ENCODE measurements around the gene BIK.

Gene BIK

DNA sequence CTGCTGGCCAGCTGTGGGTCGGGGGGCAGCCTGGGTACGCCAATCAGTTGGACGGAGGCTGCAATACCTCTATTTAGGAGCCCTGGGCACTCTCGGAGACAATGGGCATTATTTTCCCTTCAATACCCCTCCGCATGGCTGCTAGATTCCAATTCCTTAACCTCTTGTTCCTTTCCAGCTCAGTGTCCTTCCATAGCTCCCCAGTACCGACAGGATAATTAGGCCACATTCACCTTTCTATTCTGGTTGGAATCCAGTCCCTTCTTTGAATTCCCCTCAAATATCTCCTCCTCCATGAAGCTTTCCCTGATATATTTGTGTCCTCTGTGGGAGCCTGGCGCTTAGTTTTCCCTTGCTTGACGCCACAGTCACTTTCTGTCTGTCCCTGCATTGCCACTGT lies 4.2 kb upstream of the BIK start:
- no peak for DNase-seq

DNA sequence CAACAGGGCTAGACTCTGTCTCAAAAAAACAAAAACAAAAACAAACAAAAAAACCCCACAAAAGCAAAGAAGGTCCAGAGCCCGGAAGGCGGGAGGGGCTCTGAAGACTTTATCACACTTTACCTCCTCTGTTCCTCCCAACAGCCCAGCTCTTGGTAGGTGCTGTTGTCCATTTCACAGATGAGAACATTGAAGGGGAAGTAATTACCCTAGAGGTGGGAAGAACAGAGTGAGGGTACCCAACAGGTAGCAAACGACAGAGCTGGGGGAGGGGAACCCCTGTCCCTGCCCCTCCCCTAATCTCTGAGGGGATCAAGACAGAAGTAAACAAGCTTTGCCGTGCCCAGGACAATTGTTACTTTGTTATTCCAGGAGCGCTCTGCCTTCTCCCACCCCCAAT lies 1.0 kb upstream of the BIK start:
- DNase-seq: no peak

DNA sequence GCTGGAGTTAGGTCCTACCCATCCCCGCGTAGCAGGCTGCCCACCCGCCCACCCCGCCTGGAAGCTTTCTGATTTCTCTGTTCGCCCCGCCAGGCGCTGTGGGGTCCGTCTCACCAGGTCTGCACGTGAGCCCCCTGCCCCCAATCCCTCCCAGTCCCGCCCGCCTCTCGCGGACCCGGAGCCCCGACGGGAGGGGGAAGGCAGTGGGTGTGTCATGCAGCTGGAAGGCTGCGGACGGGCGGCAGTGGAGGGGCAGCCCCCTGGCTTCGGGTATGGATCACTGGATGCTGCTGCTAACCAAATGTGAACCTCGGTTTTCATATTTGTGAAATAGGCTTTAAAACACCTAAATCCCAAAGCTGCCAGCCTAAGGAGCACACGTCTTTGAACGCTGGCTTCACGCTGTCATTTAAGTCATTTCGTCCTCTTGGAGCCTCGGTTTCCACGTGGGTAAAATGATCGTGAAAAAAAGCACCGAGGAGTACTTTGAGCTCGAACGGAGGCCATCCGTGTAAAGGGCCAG lies 568 bp upstream of the BIK start:
- no peak for DNase-seq

DNA sequence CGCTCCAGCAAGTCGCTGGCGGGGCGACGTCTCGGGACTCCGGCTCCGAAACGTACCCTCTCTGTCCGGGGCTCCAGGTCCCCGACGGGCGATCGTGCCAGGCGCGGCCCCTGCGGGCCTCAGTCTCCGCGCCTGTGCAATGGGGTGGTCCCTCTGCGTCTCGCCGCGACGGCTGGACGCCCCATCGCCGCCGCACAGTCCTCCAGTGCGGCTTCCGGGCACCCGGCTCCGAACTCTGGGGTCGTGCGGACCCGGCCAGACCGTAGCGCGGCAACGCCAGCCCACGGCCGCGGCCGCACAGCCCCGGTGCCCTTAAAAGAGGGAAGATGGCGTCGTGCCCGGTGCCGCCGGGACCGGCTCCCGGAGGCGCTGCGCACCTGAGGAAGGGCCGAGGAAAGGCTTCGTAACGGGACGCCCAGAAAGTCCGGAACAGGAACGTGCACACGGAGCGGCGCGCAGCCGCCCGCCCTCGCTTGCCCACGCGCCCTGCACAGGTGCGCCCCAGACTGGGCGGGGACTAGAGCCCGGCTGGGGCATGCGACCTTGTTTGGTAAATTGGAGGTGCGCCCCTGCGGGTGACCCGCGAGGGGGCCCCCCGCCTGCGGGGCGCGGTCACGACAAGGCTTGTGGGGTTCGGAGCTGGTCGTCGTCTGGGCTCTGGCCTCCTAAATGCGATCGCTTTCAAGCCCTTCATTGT lies 525 bp downstream of the BIK start:
- peak; percentile 69 for DNase-seq

DNA sequence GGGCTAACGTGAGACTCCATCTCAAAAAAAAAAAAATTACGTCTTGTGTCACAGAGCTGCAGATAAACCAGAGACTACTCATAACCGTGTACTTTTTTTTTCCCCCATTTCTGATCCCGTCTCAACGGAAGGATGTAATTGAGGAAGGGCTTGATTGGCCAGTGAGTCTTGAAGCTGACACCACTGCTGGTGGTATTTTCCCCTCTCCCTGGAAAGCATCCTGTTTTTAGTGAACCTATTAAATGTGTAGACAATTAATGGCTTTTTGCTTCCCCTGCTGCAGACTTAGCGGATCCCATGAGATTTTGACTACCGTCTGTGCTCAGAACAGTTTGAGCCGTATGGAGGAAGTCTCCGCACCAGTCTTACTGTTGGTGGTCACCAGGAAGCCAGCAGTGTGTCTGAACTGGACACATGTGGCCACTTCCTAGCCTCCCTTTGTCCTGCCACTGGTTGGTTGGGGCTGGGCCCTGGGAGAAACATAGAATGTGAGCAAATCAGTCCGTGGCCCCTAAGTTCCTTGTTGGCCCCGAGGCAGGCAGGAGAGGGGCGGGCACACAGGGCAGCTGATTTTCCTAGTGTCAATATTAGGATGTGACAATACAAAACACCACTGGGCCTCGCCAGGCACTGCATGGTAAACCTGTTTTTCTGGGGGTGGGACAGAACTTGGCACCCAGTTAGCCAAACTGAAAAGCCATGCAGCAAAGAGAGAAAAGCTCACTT lies 3.1 kb downstream of the BIK start:
- DNase-seq: no peak

DNA sequence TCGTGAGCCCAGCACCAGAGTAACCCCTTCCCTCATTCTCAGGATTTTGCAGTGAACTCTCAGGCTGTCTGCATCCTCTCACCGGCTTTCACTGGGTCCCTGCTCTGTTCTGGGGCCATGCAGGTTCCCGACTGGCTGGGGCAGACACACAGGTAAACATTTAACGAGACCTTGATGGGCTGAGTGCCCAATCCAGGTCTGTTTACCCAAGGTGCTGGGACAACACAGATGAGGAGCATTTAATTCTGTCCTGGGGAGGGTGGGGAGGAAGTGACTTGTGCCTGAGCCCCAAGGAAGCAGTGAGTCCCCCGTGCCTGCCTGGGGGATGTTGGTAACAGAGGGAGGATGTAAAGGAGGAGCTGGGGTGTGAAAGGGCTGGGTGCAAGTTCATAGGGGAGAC lies 4.4 kb downstream of the BIK start:
- no peak for DNase-seq

DNA sequence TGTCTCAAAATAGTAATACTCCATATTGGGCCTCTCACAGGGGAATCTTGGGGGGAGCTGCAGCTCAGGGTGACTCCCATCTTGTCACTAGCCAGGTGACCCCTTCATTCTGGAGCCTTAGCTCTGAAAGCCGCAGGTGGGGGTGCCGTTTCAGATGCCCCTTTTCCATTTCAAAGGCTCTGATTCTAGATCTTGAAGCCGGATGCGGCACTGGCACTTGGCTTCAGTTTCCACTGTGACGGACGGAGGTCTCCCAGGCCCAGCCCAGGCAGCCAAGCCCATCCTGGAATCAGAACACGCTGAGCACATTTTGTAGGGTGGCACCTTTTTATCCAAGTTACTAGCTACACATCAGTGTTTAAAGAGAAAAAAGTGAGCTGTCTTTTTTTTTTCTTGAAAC lies 6.4 kb downstream of the BIK start:
- no peak for DNase-seq

DNA sequence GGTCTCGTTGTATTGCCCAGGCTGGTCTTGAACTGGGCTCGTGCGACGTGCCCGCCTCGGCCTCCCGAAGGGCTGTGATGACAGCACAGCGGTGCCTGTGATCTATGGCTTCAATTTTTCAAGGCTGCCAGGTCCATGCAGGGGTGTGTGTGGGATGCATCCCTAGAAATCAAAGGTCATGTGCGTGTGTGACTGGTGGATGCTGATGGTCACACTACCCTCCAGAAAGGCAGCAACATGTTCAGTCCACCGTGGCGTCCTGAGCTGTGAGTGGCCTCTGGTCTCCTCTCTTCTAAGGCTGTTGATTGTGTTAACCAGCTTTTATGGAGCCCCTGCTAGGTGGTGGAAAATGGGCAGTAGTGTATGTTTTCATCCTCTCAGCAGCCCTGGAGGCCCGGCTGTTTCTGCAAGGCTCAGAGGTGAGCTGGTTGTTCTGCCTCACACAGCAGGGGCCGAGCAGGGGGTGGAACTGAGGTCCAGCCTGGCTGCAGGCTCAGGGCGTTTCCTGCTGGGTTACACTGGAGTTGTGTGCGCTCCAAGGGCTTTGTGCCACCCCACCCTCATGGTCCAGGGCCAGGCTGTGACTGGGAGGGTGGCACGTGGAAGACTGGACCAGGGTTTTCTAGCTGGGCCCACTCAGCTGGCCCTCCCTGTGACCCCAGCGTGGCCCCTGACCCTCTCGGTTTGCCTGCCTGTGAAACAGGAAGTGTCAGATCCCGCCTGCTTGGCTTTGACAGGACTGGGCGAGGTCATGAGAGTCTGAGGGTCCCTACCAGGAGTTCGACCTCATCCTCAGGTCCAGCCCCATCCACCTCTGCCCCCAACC lies 7.7 kb downstream of the BIK start:
- DNase-seq: no peak

DNA sequence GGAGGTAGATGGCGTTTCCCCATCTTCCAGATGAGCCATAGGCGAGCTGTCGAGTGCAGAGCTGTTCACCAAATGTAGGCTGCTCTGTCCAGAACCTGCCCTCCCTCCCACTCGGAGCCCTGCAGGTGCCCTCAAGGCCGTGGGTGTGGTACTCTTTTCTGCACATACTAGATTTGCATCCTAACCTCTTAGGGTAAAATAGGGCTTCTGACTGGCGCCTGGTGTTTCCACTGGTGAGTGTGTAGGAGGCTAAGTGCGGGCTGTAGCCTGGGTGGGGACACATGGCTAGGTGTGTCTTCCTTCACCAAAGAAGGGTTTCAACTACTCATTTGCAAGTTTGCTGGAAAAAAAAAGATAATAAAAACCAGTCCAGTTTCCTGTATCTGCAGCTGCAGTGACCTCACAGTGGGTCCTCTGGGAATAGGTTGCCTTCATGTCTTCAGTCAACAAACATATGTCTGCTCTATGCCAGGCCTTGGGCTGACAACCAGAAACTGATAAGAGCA lies 8.5 kb downstream of the BIK start:
- DNase-seq: no peak

DNA sequence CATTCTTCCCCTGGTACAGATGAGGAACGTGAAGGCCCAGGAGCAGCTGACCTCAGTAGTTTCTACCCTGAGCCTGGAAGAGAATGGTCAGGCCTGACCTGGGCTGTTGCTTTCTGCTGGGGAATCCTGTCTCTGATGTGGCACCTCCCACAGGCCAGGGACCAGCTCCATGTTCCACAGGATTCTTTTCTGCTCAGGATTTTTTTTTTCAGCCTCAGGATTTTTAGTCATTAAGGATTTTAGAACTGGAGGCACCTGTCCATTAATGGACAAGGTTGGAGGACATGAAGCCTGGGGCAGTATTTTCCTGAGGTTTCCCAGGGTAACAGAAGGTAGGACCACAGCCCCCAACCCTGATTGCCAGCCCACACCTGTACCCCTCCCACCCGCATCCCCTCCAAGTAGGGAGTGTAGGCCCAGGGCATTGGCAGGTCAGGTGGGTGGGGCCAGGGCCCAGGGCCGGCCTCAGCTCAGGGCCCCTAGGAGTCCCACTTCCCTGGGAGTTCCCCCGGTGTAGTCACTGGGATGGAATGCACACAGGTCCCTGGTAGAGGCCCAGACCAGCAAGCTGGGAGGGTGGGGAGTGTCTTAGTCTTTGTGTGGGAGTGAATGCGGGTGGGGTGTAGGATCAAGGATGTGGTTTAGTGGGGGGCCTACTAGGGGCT lies 16.1 kb downstream of the BIK start:
- no peak for DNase-seq

DNA sequence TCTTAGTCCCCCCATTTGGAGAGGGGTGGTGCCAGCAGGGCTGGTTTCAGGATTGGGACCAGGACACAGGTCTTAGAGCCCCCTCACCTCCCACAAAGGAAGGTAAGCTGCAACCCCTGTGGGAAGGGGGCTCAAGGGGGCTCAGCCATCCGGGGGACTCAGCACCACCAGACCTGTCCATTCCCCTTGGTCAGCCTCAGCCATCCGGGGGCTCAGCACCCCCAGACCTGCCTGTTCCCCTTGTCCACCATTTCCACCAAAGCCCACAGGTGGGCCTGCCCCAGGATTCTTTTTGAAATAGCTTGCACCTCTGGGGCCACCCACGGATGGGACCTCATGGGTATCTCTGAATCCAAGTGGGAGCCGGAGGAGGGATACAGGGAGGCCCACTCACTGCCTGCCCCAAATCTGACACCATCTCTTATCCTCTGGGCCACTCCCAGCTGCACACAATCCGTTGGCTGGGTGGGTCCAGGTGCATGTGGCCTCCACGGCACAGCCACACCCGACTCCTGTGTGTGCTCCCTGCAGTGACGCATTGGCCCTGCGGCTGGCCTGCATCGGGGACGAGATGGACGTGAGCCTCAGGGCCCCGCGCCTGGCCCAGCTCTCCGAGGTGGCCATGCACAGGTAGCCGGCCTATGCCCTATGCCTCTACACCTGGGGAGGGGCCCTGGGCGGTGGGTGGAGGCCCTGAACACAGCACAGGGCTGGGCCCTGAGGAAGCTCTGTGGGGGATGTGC lies 16.8 kb downstream of the BIK start:
- no peak for DNase-seq

DNA sequence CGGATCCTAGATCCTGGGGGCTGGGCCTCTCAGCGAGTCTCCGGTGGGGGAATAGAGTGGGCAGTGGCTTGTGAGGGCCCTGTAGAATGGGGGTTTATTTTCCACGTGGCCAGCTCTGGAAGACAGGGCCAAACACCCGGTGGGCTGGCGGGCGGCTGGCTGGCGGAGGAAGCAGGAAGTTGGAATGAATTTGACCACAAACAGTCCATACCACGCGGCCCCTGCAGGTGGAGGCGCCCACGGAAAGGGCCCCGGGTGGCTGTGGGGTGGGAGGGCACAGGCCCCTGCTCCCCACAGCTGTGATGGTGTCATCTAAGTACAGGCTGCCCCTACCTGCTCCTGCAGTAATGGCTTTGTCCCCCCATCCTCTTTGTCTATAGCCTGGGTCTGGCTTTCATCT lies 17.6 kb downstream of the BIK start:
- DNase-seq: no peak

DNA sequence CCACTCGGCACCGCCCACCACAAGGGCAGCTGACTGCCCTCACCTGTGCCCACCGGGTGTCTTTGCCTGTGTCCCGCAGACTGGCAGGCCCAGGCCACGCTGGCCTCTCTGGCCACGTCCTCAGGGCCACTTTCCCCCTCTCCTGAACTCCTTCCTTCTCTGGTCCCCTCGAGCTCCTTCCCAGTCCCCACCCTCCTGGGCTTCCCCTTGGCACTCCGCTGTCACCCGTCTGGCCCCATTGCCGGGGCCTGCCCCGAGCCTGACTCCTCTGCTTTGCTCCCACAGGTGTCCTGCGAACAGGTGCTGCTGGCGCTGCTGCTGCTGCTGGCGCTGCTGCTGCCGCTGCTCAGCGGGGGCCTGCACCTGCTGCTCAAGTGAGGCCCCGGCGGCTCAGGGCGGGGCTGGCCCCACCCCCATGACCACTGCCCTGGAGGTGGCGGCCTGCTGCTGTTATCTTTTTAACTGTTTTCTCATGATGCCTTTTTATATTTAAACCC lies 18.4 kb downstream of the BIK start:
- no peak for DNase-seq

DNA sequence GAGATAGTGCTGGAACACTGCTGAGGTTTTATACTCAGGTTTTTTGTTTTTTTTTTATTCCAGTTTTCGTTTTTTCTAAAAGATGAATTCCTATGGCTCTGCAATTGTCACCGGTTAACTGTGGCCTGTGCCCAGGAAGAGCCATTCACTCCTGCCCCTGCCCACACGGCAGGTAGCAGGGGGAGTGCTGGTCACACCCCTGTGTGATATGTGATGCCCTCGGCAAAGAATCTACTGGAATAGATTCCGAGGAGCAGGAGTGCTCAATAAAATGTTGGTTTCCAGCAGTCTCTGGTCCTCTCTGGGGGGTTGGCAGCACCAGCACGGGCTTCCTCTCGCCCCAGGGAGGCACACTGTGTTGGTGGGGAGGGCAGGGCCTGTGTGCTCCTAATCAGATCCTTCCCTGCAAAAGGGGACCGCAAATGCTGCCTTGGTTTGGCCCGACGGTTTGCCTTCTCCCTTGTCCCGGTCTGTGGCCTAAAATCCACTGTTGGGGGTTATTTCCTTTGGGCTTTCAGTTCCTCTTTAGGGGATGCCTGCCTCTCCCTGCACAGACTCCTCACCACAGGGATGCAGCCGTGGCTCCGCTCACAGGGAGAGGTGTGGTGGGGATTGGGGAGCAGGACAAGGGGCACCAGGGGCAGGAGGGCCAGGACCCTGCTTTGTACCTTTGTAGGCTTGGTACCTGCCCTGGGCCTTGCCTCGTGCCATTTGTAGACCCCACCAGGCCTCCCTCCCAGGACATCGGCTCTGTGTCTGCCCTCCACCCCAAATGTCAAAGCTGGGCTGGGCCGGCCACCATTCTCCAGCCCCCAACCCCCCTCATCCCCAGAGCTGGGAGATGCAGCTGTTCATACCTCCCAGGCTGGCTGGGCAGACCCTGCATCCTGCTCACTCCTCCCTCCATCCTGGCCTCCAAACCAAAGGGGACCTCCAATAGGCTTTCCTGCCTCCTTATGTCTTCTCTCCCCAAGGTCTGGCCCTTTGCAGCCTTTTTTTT lies 19.2 kb downstream of the BIK start:
- DNase-seq: no peak

DNA sequence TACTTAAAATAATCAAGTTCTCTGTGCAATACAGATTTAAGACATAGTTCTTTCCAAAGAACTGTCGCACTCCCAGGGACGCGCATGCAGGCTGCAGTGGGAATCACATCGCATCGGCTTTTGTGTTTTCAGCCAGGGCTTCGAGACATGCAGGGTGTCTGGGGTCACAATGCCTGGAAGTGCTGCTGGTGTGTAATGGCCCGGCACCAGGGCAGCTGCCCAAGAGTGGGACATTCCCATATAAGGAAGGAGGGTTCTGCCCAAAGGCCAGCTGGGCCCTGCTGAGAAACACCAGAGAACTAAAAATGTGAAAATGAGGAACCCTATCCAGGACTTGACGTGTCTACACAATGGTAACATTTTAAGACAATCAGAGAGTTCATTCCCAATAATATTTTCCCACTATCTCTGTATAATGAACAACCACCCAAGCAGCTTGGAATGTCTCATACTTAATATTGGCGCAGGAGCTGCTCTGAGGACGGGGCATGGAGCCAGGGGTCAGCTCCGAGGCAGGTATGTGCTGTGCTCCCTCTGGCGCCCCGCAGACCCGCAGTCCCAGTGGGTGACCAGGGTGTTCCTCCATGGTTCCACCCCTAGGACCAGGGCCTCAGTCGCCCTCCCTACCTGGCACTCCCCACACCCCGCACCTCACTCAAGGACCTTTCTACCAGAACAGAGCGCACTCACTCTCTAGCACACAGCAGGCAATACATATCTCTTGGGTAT lies 21.4 kb downstream of the BIK start:
- DNase-seq: no peak

DNA sequence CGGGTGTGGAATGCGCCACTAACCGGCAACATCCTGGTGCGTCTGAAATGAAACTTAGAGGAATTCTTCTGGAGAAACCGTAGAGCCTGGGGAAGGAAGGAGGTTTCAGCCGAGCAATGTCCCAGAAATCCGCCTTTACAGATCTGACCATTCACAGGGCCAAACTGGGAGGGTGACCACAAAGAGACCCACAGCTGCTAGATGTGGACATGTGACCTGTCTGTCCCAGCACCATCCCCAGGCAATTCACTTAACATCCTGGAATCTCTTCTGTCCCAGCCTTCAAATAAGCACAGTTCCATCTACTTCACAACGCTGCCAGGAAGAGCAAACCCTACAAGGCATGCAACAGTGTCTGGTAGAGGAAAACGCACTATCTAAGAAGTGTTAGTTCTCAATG lies 22.9 kb downstream of the BIK start:
- no peak for DNase-seq

DNA sequence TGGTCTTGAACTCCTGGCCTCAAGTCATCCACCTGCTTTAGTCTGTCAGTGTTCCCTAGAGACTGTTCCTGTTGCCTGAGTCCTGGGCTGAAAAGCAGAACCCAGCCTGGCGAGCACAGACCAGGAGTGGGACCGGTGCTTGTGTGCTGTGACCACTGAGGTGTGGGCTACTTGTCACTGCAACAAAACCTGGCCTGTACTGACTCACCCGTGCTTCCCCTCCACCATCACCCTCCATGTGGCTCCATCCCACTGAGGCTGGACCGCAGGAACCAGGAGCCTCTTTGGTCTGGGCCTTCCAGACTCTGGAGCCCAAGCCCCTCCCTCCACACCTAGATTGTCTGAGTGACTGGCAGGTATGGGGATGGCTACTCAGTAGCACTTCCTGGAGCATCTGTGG lies 24.0 kb downstream of the BIK start:
- DNase-seq: no peak

DNA sequence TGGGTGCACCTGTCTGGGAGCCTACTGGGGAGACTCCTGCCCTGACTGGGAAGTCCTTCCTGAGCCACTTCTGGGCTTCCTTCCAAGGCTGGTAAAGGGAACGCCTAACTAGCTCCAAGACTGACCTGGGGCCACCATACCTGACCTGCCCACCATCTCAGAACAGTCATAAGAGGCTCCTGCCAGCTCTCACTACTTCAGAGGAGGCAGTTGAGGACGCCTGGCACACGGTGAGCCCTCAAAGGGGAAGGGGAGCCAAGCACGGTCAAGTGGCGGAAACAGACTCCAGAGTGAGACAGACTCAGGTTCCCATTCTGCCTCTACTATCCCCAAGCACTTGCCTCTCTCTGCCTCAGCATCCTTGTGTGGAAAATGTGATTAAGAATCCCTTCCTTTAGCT lies 25.0 kb downstream of the BIK start:
- DNase-seq: no peak

DNA sequence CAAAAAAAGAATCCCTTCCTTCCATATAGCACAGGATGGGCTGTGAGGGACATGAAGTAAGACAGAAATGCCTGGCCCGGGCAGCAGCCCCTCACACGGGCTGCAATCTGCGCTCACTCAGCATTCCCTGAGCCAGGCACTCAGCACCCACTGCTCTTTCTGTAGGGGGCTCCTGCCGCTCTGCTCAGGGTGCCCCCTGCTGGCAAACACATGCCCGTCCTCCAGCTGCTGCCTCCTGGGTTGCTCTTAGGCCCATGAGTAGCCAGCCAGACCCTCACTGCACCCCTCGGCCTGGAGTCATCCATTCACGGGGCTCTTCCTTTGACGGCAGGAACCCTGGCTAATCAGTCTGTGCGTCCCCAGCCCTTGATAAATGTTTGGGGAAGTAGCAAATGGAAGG lies 25.7 kb downstream of the BIK start:
- DNase-seq: peak; percentile 58

DNA sequence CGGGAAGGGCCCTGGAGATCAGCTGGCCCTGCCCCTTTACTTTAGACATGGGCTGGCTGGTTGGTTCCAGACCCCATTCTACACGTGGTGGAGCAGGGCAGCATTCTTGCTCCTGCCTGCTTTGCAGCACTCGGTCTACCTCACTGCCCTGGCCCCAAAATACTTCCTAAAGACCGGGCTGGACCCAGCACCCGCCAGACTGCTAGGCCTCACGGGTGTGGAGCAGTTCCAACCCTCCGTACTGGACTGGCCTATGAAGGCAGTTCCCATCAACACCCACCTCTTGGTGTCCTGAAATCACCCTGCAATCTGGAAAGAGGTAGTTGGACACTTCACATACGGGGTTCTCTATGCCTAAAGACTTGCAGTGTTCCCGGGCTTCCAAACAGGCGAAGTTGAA lies 26.3 kb downstream of the BIK start:
- no peak for DNase-seq
